SHP77 (cell line): Measurements from ENCODE around the gene ANO7.

Experiments
- DNase-seq, 2 experiments: peaks; one replicate each; lab custom pipeline; 2025; lab: John Stamatoyannopoulos, UW

Gene ANO7

DNA sequence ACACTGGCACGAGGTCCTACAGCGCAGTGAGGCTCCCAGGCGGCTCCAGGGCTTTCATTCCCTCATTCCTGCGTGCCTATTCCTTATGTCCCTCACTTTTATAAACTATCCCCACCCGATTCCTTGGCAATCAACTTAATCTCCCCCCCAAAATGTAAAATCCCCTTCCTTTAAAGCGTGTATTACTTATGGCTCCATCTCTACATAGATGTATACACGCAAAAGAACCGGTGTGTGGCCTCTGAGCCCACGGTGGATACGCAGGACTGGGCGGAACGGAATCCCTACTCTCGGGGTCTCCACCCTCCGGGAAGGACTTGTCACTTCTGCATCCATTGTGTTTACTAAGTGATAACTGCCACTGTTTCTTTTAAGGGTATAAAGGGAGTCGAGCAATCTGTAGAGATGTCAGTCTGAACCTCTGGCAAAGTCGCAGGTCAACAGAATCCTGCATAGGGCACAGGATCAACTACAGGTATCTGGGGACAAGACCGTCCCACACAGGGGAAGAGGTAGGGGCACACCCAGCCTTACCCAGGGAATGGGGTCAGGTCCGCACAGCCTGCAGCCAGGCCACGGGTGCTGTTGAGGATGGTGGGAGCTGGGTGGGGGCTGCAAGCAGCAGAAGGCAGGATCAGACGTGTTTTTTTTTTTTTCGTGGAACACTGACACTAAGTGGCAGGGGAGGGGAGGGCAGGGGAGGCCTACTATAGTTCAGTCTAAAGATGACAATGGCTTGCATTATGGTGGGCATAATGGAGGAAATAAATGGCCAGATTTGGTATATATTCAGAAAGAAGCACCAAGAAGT, 84.9 kb downstream of the ANO7 start:
- DNase-seq = no peak

DNA sequence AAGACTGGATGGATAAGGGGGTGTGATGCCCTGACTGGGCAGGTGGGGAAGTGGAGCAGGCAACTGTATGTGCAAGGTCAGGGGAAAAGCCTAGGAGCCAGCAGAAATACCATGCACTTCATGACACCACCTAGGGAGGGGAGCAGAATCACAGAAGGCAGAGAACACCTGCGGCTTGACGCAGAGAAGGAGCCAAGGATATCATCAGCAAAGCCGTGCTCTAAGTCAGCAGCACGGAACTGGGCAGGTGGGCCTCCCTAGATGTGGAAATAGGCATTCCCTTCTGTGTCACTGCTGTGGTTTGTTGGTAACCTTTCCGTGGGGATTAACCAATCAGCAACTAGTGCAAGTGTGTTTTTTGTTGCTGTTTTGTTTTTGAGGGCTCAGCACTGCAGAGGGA, 85.7 kb downstream of the ANO7 start:
- DNase-seq = no peak
